Upper lobe of left lung (tissue), 4 donors: ENCODE data around the gene SRP14.

Source experiments
- POLR2A ChIP-seq, 4 donors: fragments of 450-650 bp; IDR thresholded peaks; one replicate each; pipeline ENCODE4 v1.5.1; 2016 to 2017; ENCODE audit warnings: antibody characterized with exemption in 4 of 4, mild to moderate bottlenecking in 2 of 4
- TF ChIP-seq, protein P1 (sequence below), 6 experiments: fragments of 450-650 bp in 4 of 6; fragments of 200-600 bp in 2 of 6; sonication (generic) in 2 of 6; IDR thresholded peaks; one replicate each; pipeline ENCODE4 v1.5.1; 2016 to 2019; ENCODE audit warnings: antibody characterized with exemption in 6 of 6

DNA sequence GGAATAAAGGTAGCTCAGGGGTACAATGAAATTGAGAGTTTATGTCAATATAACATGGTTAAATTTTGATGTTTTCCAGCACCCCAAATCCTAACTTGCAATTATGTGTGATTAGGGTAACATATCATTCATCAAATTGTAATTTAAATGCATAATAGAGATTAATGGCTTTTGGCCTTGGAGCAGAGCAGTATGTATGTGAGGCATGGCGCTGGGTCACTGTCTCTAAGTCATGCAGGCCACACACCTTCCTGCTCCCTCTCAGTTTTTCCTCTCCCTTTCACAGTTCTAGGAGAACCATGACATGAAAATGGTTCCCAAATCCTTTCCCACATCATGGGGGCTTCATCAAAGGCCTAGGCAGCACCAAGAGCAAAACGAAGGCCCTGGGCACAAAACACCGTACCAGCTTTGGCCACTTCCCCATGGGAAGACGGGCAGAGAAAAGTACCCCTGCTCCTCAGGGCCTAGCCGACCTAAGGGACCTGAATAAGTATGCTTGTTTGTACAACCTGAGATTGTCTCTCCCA is 3.9 kb upstream of the SRP14 start:
- TF ChIP-seq POLR2A (IDR thresholded peaks at IDR 0.05) = no peak
- TF ChIP-seq, protein P1, sequence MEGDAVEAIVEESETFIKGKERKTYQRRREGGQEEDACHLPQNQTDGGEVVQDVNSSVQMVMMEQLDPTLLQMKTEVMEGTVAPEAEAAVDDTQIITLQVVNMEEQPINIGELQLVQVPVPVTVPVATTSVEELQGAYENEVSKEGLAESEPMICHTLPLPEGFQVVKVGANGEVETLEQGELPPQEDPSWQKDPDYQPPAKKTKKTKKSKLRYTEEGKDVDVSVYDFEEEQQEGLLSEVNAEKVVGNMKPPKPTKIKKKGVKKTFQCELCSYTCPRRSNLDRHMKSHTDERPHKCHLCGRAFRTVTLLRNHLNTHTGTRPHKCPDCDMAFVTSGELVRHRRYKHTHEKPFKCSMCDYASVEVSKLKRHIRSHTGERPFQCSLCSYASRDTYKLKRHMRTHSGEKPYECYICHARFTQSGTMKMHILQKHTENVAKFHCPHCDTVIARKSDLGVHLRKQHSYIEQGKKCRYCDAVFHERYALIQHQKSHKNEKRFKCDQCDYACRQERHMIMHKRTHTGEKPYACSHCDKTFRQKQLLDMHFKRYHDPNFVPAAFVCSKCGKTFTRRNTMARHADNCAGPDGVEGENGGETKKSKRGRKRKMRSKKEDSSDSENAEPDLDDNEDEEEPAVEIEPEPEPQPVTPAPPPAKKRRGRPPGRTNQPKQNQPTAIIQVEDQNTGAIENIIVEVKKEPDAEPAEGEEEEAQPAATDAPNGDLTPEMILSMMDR (IDR thresholded peaks at IDR 0.05) = no peak
